ENCODE measurements around the gene PTOV1.
A peak's percentile ranks its signal among the peaks of the same experiment; 100 is the strongest.

PTOV1 gene

DNA sequence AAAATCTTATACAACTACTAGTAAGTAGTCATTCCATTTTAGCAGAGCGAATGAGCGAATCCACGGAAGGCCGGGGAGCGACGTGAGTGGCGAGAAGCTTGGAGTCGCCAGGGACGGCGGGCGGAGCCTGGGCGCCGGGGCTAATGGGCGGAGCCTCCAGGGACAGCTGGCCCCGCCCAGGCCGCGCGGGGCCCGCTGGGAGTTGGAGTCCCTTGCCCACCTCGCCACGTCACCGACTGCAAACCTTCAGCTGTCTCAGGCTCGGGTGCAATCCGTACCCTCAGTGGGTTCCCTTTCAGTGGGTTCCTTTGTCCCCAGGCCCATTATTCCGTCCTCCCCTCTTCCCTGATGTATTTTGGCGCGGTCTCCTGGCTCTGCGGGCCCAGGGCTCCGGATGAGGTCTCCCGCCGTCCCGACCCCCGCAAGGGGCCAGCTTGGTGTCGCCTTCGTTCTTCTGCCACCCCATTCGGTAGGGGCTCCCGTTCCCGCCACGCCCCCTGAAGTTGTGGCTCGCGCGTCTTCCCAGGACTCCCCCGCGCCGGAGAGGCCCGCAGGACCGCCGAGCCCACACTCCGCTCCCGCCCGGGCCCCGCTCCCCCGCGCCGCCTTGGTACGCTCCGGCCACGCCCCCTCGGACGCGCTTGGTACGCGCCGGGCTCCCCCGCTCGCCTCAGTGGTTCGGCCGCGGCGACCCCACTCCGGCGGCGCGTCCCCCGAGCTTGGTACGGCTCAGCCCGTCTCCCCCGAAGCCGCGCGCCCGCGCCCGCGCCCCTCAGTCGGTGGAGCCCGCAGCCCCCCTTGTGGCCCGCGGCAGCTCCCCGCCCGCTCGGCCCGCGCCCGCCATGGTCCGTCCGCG lies at the start of gene PTOV1:
PTOV1 (plus strand) TSS at position 673 of the 856 bp plus-strand sequence.
- peak; percentile 89 to 91 for DNase-seq

DNA sequence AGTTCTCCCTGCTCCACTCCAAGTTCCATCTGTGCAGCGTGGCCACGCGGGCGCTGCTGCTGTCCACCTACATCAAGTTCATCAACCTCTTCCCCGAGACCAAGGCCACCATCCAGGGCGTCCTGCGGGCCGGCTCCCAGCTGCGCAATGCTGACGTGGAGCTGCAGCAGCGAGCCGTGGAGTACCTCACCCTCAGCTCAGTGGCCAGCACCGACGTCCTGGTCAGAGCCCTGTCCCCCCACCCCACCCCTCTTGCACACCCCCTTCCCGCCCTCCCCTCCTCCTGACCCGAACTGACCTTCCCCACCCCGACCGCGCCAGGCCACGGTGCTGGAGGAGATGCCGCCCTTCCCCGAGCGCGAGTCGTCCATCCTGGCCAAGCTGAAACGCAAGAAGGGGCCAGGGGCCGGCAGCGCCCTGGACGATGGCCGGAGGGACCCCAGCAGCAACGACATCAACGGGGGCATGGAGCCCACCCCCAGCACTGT lies 49.5 kb upstream of the PTOV1 start:
- DNase-seq = no peak

DNA sequence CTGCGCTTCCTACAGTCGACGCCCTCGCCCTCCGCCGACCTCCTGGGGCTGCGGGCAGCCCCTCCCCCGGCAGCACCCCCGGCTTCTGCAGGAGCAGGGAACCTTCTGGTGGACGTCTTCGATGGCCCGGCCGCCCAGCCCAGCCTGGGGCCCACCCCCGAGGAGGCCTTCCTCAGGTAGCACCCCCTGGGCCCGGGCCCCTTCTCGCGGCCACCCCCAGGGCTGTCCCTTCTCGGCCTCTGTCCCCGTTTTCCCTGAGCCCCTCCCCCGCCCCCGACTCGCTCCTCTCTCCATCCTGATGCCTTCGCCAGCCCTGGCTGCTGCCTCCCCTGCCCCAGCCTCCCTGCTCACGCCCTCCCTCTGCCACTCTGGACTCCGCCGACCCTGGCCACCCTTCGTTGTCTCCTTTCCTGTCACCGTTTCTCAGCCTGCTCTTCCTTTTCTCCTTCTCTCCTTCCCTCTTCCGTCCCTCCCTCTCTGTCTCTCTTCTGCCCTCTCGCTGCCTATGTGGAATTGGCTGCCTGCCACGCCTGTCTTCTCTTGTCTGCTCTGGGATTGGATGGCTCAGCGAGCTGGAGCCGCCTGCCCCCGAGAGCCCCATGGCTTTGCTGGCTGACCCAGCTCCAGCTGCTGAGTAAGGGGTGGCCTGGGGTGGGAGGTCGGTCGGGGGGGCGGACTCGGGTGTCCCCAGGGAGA lies 48.8 kb upstream of the PTOV1 start:
- no peak for DNase-seq

DNA sequence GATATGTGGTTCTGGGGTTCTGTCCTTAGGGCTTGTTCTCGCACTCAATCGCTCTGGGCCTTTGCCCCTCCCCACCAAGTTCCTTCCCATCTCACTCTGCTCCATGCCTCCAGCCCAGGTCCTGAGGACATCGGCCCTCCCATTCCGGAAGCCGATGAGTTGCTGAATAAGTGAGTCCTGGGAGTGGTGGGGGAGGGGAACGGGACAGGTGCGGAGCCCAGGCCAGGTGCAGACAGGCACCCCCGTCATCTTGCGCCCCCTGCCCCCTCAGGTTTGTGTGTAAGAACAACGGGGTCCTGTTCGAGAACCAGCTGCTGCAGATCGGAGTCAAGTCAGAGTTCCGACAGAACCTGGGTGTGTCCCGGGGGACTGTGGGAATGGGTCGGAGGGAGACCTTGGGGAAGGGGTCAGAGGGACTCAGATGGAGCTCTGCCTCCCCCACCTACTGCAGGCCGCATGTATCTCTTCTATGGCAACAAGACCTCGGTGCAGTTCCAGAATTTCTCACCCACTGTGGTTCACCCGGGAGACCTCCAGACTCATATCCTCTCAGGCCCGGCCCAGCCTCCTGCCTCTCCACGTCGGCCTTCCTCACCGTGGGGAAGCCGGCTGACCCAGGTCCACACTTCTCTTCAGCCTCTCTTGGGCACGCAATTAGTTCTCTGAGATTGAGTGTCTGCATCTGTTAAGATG lies 48.0 kb upstream of the PTOV1 start:
- no peak for DNase-seq

DNA sequence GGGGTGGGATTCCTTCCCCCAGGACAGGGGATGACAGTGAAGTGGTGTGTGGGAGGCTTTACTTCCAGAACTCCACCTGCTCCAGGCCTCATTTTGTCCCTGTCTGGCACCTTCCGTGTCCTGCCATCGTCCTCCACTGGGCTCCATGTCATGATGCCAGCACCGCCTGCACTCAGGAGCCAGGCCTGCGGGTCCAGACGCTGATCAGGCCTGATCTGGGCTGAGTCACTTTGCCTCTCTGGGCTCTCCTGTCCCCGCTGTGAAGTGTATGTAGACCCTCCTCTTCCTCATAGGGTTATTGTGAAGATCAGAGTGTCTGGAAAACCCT lies 47.5 kb upstream of the PTOV1 start:
- DNase-seq = no peak

DNA sequence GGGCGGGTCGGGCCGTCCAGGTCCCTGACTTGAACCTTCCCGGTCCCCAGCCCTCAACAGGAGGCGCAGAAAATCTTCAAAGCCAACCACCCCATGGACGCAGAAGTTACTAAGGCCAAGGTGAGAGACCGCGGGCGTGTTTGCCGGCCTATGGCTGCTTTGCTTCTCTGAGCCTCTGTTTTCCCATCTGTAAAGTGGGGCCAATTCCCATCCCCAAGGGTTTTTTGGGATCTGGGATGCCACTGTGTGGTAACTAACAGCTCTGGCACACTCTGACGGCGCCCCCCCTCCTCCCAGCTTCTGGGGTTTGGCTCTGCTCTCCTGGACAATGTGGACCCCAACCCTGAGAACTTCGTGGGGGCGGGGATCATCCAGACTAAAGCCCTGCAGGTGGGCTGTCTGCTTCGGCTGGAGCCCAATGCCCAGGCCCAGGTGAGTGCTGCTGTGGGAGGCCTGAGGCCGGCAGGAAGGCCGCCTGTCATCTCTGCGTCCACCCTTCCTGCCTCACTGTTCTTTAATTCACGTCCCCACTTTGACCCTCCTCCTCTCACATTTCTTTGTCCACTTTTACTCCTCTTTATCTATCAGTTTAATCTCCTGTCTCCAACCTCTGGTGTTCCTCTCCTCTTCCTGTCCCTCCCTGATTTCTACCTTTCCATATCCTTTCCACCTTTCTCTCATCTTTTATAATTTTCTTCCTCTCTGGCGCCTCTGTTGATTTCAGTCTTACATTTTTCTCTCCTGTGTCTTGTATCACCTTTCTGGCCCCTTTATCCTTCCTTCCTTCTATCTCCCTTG lies 44.9 kb upstream of the PTOV1 start:
- no peak for DNase-seq

DNA sequence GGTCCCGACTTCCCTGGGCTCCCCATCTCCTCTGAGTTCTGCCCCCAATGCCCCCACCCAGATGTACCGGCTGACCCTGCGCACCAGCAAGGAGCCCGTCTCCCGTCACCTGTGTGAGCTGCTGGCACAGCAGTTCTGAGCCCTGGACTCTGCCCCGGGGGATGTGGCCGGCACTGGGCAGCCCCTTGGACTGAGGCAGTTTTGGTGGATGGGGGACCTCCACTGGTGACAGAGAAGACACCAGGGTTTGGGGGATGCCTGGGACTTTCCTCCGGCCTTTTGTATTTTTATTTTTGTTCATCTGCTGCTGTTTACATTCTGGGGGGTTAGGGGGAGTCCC lies 44.4 kb upstream of the PTOV1 start:
- no peak for DNase-seq

DNA sequence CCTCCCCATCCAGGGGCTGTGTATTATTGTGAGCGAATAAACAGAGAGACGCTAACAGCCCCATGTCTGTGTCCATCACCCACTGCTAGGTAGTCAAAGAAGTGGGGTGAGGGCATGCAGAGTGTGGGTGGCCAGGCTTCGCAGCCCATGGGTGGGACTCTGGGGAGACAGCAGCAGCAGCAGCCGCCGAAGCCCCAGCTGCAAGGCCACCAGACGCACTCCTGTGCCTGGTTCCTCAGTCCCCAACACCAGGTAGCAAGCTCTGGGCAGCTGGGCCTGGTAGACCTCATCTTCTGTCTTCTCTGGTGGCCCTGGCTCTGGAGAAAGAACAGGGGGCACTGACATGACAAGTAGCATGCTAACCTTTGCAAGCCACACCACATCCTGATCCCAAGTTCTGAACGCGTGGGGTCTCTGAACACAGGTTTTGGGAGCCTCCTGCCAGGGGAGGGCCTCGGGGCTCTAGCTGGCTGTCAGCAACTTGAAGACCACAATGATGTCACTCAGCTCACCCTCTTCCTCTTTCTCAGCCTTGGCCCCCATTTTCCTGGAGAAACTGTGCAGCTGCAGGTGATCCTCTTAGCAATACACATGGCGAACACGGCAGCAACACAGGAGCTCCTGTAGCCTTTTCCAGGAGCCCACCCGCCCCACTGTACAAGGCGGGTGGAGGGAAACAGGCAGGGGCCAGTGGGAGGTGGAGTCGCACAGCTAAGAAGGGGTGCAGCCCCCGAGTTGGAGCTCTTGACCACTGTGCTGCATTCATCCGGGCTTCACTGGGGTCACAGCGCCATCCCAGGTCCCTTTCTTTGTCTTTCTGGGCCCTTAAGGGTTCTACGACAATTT lies 43.7 kb upstream of the PTOV1 start:
- no peak for DNase-seq

DNA sequence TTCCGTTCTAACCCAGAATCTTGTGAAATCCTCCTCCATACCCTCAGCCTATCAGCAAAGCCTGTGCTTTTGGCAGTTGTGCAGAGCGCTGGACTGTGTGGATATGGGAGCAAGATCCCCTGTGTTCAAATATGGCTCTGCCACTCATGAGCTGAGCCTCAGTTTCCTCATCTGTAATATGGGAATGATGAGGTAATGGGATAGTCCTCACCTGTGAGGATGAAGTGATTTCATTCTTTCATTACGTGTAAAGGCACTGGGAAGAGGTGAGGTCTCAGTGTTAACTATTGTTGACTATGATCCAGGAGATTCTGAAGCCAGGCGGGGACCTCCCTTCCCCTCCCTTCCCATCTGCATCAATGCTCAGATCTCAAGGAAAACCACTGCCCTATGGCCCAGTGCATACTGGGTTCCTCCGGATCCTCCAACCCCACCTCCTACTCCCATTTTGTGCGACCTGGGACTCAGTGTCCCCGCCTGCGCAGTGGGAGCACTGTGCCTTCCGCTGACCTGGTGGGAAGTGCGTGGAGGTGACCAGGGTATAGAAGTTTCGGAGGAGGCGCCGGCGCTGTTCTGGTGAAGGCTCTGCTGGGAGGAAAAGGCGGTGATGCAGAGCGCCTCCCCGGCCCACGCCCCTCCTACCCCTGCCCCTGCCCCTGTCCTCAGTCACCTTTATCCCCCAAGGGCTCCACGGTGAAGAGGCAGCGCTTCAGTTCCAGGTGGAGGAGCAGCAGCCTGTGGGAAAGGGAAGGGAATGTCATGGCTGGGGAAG lies 42.9 kb upstream of the PTOV1 start:
- no peak for DNase-seq

DNA sequence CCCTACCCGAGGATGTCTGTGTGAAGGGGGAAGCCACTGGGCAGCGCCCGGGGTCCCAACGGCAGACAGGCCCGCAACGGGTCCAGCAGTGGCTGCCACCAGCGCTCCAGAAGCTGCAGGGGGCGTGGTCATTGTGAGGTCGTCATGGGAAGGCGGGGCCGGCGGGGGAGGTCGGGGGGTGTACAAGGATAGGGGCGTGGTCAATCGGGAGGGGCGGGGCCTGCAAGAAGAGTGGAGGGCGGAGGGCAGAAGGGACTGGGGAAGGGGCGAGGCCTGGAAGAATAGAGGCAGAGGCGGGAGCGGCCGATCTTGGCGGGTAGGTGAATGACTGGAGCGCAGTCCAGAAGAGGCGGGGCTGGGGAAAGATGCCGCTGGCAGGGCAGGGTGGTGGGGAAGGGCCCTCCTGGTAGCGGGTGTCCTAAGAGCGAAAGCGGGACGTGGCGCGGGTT lies 42.2 kb upstream of the PTOV1 start:
- DNase-seq = peak; percentile 86 to 90

DNA sequence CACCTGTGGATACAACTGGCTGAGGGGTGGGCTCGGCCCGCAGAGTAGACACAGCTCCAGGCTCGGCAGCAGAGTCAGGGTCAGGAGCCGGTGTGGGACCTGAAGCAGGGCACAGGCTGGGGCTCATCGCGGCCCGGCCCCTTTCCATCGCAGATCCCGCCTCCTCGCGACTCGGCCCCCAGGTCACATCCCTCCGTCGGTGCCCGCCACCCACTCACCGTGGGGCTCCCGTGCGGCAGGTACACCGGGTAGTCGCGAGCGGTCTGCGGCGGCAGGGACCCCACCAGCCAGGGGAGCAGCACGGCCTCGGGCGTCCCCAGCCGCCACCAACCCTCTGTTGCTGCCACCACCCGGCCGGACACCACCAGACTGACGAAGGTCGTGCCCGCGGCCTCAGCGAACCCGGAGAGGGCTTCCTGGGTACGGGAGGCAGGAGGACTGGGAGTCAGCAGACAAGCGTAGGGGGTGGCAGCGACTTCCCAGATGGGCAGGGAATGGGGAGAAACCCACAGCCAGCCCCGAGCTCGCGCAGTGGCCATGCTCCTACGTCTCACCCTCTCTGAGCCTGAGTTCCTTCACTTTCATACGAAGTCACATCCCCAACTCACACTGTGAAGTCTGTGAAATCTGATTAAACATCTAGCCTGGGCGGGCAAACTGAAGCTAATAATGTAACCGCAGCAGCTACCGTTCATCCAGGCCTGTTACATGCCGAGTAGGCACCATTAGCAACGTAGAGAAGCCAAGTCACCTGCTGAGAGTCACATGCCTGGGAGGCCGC lies 41.6 kb upstream of the PTOV1 start:
- DNase-seq = peak; percentile 50 to 61

DNA sequence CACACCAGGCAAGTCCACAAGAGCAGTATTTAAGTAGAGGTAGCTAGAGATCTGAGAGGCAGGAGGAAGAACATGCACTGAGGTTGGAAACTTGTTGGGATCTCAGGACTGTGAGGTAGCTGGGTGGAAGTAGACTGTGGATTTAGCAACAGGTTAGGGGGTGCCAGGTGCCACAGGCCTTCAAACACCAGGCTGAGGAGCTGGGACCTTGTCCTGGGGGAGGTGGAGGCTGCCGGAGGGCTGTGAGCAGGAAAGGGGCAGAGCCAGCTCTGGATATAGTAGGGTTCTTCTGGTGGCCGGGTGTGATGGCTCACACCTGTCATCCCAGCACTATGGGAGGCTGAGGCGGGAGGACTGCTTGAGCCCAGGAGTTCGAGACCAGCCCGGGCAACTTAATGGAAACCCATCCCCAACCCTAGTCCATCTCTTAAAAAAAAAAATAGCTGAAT lies 41.0 kb upstream of the PTOV1 start:
- no peak for DNase-seq

DNA sequence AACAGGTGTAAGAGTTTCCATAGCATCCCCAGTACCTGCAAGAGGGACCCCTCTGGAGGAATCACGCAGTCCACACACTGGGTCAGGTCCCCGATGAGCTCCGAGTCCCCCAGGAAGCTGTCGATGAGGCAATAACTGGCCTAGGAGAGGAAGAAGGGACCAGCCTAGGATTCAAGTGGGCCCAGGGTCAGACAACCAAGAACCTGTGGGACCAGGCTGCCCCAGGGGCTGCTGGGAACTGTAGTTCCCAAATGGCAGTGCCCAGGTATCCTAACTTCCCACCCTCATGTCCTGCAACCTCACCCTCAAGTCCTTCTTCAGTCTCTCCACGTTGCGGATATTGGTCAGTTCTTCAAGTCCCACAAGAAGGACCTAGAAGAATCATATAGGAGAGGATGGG lies 39.6 kb upstream of the PTOV1 start:
- no peak for DNase-seq

DNA sequence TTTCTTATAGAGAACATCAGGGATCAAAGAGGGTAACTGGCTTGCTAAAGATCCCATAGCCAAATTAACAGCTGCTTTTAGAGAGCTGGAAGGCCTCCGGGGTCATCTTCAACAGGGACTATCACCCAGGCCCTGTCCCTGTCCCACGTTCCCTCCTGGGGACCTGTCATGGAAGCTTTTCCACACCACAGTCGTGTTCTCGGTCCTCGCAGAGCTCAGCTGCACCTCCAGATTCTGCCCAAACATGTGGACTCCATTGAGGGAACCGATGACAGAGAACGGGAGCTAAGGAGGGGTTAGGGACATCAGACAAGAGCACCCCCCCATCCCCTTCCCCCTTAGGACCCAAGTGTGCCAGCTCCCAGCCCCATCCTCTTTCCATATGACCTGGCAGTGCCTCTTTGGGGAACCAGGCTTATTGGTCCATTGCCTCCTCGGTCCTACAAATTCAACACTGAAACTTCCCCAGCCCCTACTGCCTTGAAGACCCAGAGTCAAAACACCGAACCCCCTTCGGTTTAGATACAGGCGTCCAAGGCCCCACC lies 38.4 kb upstream of the PTOV1 start:
- no peak for DNase-seq

DNA sequence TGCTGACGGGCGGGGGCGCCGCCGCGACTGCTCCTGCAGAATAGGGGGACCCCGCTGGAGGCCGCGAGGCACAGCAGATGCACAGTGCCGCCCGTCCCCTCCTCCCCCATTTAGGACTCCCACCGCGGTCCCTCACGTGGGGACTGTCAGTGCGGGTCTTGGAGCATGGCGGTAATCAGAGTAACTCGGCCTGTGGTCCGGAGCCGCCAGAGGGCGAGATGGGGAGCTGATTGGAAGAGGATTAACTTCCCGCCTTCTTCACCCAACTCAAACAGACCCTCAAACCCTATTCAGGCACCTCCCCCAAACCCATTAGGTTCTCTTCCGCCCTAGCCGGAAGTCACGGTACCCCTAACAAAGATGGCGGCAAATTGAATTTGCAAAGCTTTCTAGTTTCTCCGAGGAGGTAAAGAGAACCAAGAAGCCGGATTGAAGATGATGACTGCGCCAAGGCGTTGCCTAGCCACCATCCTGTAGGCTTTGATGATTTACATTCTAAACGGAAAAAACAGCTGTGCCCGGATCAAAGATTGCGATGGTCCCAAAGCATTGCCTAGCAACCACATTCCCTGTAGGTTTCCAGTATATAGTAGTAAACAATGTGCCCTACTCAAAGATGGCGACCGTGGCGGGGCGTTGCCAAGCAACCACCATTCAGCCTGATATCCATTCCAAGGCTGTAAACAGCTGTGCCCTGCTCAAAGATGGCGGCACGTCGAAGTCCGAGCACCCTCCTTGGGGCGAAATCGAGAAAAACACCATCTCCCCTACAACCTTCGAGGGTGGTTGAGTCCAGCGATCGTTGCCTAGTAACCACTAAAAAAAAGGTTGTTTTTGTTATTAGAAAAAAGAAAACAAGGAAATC lies 37.7 kb upstream of the PTOV1 start, which contains the start of gene FUZ:
FUZ (minus strand) TSS at position 296 of the 865 bp plus-strand sequence; CDS start at position 110, 186 bp downstream.
- DNase-seq = peak; percentile 90

DNA sequence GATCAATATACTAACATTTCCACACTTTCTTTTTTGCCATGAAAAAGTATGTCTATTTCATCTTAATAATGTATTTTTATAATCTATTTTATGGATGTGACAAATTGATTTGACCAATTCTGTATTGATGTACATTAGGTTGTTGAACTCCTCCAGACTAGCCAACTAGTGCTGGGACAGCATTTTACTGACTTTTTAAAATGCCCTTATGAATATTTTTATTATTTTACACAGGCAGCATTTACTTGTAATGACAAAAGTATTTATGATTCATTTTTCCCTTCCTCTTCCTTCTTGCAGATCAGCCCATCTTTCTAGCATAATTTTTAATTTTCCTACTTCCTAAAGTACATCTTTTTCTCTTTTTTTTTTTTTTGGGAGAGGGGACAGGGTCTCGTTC lies 36.9 kb upstream of the PTOV1 start:
- DNase-seq = no peak

DNA sequence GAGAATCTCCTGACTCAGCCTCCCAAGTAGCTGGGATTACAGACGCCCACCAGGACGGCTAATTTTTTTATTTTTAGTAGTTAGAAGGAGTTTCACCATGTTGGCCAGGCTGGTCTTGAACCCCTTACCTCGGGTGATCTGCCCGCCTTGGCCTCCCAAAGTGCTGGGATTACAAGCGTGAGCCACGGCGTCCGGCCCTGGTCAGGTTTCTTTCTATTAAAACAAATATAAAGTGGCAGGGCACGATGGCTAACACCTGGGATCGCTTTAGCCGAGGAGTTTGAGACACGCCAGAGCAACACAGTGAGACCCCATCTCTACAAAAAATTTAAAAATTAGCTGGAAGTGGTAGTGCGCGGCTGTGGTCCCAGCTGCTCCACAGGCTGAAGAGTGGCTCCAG lies 34.4 kb upstream of the PTOV1 start:
- DNase-seq = no peak

DNA sequence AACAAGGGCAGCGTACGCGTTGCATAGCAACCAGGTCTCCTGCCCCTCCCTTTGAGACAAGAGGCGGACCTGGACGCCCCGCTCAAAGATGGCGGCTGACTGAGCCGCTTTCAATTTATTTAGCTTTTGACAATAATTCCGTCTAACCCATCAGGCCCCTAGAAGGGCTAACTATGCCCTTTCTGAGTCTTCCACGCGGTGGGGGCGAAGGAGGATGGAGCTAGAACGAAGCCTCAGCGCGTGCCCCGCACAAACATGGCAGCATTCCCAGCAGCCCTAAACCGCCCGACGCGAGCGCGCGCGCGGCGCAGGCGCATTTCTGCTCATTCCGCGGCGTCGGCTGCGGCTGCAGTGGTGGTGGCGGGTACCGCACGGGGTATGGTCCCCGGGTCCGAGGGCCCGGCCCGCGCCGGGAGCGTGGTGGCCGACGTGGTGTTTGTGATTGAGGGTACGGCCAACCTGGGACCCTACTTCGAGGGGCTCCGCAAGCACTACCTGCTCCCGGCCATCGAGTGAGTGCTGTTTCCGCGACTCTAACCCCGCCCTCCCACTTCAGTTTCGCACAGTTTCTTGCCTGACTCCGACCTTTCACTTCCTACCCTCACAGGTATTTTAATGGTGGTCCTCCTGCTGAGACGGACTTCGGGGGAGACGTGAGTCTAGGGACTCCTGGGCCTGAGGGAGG lies 32.9 kb upstream of the PTOV1 start, which contains the start of gene MED25:
MED25 (plus strand) TSS at position 326 of the 685 bp plus-strand sequence; CDS start at position 379, 53 bp downstream.
- peak; percentile 86 to 88 for DNase-seq

Data from stimulated activated CD4-positive, alpha-beta T cell treated with anti-CD3 and anti-CD28 coated beads, Interleukin-2, amount 100 ng/mL, for 24 hours (primary cell).